ELR (cell line): Measurements from ENCODE around the gene RIMKLB.
A peak's percentile ranks its signal among the peaks of the same experiment; 100 is the strongest.
"Not testable (repeated sequence)": the region's sequence is repeated elsewhere in the genome, so short reads cannot be mapped to it uniquely, and the experiment has no call there.

Experiments
- DNase-seq: peaks from one replicate; pipeline ENCODE4 v3.0.0-alpha.2; 2015; ENCODE audit warnings: low read depth

RIMKLB gene

DNA sequence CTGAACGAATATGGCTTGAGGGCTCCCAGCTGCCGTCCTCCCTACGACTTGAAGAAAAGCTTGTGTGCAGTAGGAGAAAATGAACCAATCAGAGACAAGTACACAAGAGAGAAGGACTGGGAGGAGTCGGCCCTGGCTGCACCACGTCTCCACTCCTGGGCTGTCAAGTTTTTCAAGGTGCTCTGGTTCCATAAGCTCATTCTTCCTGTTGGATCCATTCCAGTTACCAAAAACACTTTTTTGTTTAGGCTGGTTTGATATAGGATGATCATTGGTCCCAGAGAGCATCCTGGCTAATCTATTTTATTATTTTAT is 121.8 kb downstream of the RIMKLB start:
- no peak for DNase-seq

DNA sequence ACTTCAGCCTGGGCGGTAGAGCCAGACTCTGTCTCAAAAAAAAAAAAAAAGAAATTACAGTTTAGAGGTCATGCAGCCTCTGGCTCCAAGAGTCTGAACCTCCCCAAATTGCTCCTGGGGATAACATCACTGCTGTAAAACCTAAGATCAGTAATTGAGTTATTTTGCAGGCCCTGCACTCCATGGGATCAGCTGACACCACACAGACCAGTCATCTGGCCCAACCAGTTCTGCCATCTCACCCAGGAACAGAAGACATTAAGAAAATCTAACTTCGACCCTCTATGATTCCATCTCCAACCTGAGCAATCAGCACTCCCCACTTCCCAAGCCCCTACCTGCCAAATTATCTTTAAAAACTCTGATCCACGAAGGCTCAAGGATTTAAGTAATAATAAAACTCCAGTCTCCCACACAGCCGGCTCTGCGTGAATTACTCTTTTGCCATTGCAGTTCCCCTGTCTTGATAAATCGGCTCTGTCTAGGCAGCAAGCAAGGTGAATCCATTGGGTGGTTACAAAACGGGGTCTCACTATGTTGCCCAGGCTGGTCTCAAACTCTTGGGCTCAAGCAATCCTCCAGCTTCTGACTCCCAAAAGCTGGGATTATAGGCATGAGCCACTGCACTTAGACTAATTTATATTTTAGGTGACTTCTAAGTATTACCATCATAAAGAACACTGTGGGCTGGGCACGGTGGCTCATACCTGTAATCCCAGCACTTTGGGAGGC is 123.1 kb downstream of the RIMKLB start:
- not testable (repeated sequence) for DNase-seq

DNA sequence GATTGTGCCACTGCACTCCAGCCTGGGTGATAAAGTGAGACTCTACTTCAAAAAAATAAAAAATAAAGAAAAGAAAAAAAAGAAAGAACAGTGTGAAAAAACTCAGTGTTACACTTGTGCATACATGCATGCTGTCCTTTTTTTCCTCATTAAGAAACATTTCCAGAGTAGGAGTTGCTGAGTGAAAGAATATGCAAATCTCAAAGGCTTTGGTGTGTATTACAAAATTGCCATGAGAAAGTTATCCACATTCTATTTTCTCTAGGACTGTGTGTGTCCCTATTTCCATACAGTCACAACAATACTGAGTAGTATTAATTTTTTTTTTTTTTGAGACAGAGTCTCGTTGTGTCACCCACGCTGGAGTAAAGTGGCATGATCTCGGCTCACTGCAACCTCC is 123.8 kb downstream of the RIMKLB start:
- no peak for DNase-seq

DNA sequence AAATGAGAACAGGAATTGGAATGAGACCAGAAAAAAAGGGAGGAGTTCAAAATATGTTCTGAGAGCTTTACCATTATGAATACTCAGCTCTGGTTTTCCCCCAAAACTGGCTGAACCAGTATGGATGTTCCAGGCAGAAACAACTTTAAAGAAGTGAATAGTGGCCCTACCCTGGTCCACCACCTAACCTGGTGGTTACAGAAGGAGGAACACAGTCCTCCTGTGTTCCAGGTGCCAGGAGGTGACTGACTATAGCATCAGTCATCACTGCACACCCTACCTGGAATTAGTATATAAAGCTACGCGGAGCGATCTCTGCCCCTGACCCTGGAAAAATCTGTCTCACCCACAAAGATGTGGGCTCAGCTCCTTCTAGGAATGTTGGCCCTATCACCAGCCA is 124.5 kb downstream of the RIMKLB start, which contains the start of gene A2ML1:
Gene A2ML1, plus strand, starts transcription at position 324 of the 400 bp plus-strand sequence. Its CDS starts 31 bp downstream, at position 355.
- DNase-seq, result no peak

DNA sequence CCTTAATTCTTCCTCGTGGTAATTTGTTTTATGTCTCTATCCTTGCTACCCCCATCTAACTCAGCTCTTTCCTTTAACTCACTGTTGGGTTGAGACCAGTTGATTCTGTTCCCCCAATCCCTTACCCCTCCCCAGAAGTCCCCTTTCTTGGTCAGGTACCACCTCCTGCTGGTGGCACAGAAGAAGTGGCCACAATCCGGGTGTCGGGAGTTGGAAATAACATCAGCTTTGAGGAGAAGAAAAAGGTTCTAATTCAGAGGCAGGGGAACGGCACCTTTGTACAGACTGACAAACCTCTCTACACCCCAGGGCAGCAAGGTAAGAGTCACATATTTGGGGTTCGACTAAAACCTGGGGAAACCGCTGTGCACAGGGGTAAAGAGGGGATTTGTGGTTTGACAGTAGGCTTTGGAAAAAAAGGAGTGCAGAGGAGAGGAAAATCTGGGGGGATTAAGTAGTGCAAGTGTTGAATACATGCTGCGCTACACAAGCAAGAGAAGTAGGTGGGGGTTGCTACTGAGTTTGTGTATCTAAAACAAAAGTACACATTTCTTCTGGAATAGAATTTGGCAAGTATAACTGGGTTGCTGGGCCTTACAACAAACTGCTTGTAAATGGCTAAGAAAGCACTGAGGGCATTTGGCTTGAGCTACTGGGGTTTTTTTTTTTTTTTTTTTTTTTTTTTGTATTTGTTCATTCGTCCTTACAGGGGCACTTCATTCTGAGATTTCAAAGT is 125.9 kb downstream of the RIMKLB start:
- DNase-seq, result peak; percentile 29

DNA sequence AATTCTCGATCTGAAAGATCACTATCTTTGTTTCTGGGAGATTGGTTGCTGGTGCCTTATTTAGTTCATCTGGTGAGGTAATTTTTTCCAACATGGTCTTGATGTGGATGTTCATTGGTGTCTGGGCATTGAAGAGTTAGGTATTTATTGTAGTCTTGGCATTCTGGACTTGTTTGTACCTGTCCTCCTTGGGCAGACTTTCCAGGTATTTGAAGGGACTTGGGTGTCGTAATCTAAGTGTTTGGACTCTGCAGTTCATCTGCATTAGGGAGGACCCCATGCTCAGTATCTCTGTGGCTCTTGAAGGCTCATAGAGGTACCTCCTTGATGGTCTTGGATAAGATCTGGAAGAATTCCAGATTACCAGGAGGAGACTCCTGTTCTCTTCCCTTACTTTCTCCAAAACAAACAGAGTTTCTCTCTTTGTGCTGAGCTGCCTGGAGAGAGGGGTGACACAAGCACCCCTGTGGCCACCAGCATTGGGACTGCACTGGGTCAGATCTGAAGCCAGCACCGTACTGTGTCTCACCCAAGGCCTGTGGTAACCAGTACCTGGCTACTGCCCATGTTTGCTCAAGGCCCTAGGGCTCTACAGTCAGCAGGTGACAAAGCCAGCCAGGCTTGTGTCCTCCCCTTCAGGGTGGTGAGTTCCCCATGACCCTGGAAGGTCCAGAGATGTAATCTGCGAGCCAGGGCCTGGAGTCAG is 129.9 kb downstream of the RIMKLB start:
- DNase-seq, result no peak

DNA sequence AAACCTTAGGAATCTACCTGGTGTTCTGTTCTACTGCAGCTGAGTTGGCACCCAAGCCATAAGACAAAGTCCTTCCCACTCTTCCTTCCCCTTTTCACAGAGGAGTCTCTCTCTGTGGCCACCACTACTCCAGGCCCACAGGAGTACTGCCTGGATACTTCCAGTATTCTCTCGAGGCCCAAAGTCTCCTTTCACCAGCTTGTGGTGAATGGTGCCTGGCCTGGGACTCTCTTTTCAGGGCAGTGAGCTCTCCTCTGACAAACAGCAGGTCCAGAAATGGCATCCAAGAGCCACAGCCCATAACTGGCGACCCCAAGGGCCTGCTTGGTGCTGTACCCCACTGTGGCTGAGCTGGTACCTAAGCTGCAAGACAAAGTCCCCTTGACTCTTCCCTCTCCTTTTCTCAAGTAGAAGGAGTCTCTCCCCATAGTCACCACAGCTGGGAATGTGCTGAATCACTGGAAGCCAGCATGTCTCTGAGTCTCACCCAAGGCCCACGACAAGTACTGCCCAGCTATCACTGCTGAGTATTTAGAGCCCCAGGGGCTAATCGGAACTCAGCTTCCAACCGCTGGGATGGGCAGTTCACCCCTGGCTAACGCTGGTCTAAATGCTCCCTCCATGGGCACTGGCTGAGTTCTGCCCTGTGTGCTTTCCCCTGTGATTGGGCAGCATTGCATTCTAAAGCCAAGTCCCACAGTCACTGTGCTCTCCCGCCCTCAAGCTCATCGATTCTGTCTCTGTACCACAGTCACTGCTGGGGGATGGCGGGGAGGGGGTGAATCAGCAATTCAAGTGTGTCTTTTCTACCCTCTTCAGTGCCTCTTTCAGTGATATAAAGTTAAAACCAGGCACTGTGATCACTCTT is 130.7 kb downstream of the RIMKLB start:
- no peak for DNase-seq

DNA sequence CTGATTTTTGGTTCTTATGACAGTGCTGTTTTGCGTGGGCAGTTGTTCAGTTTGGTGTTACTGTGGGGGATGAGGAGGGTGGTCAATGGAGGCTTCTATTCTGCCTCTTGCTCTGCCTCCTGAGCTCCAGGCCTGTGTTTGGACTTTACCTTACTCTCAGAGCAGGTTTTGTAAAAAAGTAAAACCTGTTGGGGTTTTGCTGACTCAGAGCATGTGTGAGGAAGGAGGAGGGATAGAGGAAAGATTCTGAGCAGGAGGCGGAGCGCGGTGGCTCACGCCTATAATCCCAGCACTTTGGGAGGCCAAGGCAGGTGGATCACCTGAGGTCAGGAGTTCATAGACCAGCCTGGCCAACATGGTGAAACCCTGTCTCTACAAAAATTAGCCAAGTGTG is 131.3 kb downstream of the RIMKLB start:
- DNase-seq, result no peak

DNA sequence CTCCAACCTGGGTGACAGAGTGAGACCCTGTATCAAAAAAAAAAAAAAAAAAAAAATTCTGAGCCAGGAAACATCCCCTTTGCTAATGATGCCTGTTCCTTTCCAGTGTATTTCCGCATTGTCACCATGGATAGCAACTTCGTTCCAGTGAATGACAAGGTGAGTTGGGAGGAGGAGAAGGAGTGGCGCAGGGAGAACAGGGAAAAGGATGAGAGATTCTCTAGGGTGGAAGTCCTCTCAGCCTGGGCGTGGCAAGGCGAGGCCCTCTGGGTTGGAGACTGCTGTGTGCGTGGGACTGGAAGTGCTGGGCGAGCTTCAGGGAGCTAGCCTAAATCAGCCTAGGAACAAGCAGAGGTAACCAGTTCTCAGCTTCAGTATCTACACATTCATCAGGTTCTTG is 131.8 kb downstream of the RIMKLB start:
- DNase-seq, result no peak

DNA sequence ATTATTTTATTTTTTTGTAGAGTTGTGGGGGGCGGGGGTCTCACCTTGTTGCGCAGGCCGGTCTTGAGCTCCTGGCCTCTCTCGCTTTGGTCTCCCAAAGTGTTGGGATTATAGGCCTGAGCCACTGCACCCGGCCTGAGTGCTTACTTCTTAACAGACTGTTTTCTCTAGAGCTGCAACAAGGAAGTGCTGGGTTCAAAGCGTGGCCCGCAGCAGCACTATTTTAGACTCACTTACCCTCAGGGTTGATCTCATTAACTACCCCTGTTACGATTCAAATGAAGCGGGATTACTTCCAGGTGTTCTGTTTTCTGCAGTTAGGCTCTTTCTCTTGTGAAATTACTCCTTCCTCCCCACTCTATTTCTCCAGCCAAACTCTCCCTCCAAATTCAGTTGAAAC is 133.3 kb downstream of the RIMKLB start:
- DNase-seq, result no peak

DNA sequence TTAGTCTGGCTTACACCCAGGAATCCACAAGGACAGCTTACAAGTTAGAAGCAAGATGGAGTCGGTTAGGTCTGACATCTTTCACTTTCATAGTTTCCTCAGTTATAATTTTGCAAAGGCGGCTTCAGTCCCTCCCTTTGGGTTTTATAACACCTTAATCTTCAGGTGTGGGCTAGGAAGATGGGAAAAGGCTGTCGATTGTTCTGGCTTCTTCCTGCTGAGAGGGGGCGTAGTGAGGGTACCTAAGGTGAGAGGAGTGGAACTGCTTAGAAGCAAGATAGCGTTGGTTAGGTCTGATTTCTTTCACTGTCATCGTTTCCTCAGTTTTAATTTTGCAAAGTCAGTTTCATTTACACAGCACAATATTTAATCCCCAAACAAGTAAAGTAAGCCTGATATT is 134.7 kb downstream of the RIMKLB start:
- DNase-seq, result no peak
